SU-DHL-6 (cell line): ENCODE data around the gene OR52E5.

ENCODE experiments used
- CTCF ChIP-seq: fragments of 200-600 bp; sonication (generic); IDR thresholded peaks from one replicate; pipeline ENCODE4 v1.5.1; 2017; ENCODE audit warnings: antibody characterized with exemption, mild to moderate bottlenecking, low read length, moderate library complexity; ENCODE audit not compliant: insufficient read depth, poor library complexity, severe bottlenecking
- EZH2phosphoT487 ChIP-seq: fragments of 200-600 bp; sonication (generic), shearing (Covaris generic); conservative IDR thresholded peaks from 2 replicates; pipeline ENCODE4 v1.6.1; 2018; ENCODE audit warnings: mild to moderate bottlenecking, antibody characterized with exemption, low read length, moderate library complexity, mixed read lengths

GRCh38 chr11:5928271-5928670 lies 35.3 kb downstream of the OR52E5 start:
- TF ChIP-seq CTCF: no peak
- no peak for TF ChIP-seq EZH2phosphoT487
